HL-60 (cell line): ENCODE data around the gene RESF1.

ENCODE experiments used
- DNase-seq, 2 experiments: peaks; one replicate each; pipeline ENCODE4 v3.0.0-alpha.2; 2010 to 2020; ENCODE audit warnings: low read depth in 1 of 2, low spot score in 1 of 2
- H3K27ac ChIP-seq: fragments of 250-450 bp; sonication (Bioruptor Pico); replicated peaks from 2 replicates; pipeline ENCODE4 v1.5.1; 2020; ENCODE audit warnings: mild to moderate bottlenecking, moderate library complexity
- H3K27me3 ChIP-seq: fragments of 250-450 bp; sonication (Bioruptor Pico); 2 replicates; pipeline ENCODE4 v1.5.1; 2021; ENCODE audit warnings: mild to moderate bottlenecking, moderate library complexity; ENCODE audit not compliant: insufficient read depth, poor library complexity, severe bottlenecking
- H3K4me3 ChIP-seq: replicated peaks from 2 replicates; pipeline ENCODE4 v1.5.1; 2011; ENCODE audit warnings: mild to moderate bottlenecking, control low read depth, low read length; ENCODE audit not compliant: insufficient read depth
- GABPA ChIP-seq: IDR thresholded peaks from 2 replicates; pipeline ENCODE4 v1.6.1; 2012; ENCODE audit warnings: low read depth
- POLR2AphosphoS5 ChIP-seq: IDR thresholded peaks from 2 replicates; pipeline ENCODE4 v1.6.1; 2012; ENCODE audit warnings: low read depth
- SPI1 ChIP-seq: IDR thresholded peaks from 2 replicates; pipeline ENCODE4 v1.6.1; 2012; ENCODE audit warnings: low read depth, mild to moderate bottlenecking, borderline replicate concordance
- long read RNA-seq: library from polyadenylated mRNA; unstranded; transcript quantifications from one replicate; pipeline ENCODE4 v2.0.0, GENCODE V29; 2020
- TF ChIP-seq, protein P1 (sequence below): IDR thresholded peaks from one replicate; pipeline ENCODE4 v1.5.1; 2011; ENCODE audit warnings: low read length, control low read depth, inconsistent platforms; ENCODE audit not compliant: insufficient read depth
- TF ChIP-seq, protein P2 (sequence below): IDR thresholded peaks from 2 replicates; pipeline ENCODE4 v1.6.1; 2012; ENCODE audit warnings: low read depth; ENCODE audit not compliant: insufficient replicate concordance

Gene RESF1
- long read RNA-seq, transcript KIAA1551-206 (3 exons, 362 nt) = major isoform, 18 of 45 reads
- long read RNA-seq, partial matches to known transcripts = 18 of 45 reads
- long read RNA-seq, other reads (novel, unspliced or antisense) = 8 of 45 reads

GRCh38 chr12:31959161-31959700 is at the start of gene RESF1:
TSS of gene RESF1 (plus strand) at chr12:31959415. CDS start at chr12:31980956, 21,541 bp downstream.
- peak; percentile 62 to 88 for DNase-seq
- H3K27me3 ChIP-seq = no peaks in the 10 kb centered on the region
- peak within 1 kb of the TSS; percentile 58 for H3K4me3 ChIP-seq
- H3K27ac ChIP-seq = peak within 1 kb of the TSS; percentile 92
- TF ChIP-seq GABPA (no peak), POLR2AphosphoS5 (peak; percentile 47)
- TF ChIP-seq, protein P1, sequence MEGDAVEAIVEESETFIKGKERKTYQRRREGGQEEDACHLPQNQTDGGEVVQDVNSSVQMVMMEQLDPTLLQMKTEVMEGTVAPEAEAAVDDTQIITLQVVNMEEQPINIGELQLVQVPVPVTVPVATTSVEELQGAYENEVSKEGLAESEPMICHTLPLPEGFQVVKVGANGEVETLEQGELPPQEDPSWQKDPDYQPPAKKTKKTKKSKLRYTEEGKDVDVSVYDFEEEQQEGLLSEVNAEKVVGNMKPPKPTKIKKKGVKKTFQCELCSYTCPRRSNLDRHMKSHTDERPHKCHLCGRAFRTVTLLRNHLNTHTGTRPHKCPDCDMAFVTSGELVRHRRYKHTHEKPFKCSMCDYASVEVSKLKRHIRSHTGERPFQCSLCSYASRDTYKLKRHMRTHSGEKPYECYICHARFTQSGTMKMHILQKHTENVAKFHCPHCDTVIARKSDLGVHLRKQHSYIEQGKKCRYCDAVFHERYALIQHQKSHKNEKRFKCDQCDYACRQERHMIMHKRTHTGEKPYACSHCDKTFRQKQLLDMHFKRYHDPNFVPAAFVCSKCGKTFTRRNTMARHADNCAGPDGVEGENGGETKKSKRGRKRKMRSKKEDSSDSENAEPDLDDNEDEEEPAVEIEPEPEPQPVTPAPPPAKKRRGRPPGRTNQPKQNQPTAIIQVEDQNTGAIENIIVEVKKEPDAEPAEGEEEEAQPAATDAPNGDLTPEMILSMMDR = no peak

DNA sequence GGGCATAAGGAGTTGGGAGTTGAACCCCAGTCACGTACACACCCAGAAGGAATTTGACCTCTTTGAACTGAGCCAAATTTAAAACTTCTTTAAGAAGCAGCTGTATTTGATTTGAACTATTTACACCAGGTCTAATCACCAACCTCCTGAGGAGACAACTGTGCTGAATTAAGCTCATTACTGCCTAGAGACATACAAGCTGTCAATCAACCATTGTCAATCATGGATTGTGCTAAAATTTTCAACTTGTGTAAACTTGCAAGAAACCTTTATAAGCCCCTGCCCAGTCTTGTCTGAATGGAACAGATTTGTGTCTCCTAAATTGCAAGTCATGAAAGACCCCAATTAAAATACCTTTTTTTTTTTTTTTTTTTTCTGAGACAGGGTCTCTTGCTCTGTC is 44.3 kb upstream of the RESF1 start:
- Histone ChIP-seq H3K27ac (no peak overlapping the region), H3K27me3 (no peaks in the 10 kb centered on the region), H3K4me3 (no peak overlapping the region)
- DNase-seq = no peak
- TF ChIP-seq, protein P2, sequence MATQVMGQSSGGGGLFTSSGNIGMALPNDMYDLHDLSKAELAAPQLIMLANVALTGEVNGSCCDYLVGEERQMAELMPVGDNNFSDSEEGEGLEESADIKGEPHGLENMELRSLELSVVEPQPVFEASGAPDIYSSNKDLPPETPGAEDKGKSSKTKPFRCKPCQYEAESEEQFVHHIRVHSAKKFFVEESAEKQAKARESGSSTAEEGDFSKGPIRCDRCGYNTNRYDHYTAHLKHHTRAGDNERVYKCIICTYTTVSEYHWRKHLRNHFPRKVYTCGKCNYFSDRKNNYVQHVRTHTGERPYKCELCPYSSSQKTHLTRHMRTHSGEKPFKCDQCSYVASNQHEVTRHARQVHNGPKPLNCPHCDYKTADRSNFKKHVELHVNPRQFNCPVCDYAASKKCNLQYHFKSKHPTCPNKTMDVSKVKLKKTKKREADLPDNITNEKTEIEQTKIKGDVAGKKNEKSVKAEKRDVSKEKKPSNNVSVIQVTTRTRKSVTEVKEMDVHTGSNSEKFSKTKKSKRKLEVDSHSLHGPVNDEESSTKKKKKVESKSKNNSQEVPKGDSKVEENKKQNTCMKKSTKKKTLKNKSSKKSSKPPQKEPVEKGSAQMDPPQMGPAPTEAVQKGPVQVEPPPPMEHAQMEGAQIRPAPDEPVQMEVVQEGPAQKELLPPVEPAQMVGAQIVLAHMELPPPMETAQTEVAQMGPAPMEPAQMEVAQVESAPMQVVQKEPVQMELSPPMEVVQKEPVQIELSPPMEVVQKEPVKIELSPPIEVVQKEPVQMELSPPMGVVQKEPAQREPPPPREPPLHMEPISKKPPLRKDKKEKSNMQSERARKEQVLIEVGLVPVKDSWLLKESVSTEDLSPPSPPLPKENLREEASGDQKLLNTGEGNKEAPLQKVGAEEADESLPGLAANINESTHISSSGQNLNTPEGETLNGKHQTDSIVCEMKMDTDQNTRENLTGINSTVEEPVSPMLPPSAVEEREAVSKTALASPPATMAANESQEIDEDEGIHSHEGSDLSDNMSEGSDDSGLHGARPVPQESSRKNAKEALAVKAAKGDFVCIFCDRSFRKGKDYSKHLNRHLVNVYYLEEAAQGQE = no peak
- TF ChIP-seq POLR2AphosphoS5 (no peak), GABPA (no peak), SPI1 (no peak)
- TF ChIP-seq, protein P1 = no peak

GRCh38 chr12:31915446-31915845 is 43.8 kb upstream of the RESF1 start:
- Histone ChIP-seq H3K27ac (no peak overlapping the region), H3K27me3 (no peaks in the 10 kb centered on the region), H3K4me3 (no peak overlapping the region)
- DNase-seq = no peak
- TF ChIP-seq, protein P1 = no peak
- TF ChIP-seq SPI1 (no peak), POLR2AphosphoS5 (no peak), GABPA (no peak)
- TF ChIP-seq, protein P2 = no peak
